AG04450 (cell line): ENCODE results near the gene UTP14C. TPM values are rescaled to one million over a fixed set of nuclear protein-coding genes. Genes with fewer than 3 reads are reported as not detected.
A peak's percentile ranks its signal among the peaks of the same experiment; 100 is the strongest.

Experiments used
- CTCF ChIA-PET: fragments of 300-600, 350-600 bp; formaldehyde crosslinking; extraction: SDS; loops from one replicate; lab custom pipeline; 2022; ENCODE audit warnings: antibody characterized with exemption, inconsistent platforms; lab: Charles Lee
- POLR2A ChIA-PET: fragments of 350-600 bp; formaldehyde crosslinking; extraction: SDS; loops from one replicate; lab custom pipeline; 2021; ENCODE audit warnings: antibody characterized with exemption, inconsistent platforms; lab: Yijun Ruan, JAX
- DNase-seq: peaks from one replicate; pipeline ENCODE4 v3.0.0-alpha.2; 2011; ENCODE audit warnings: low read depth, low spot score
- H3K27ac ChIP-seq: one replicate; pipeline ENCODE4 v1.5.1; 2012; ENCODE audit warnings: low read depth, low read length, control low read depth
- H3K27me3 ChIP-seq: one replicate; pipeline ENCODE4 v1.6.0; 2012; ENCODE audit warnings: low read length; ENCODE audit not compliant: control insufficient read depth, insufficient read depth
- H3K4me3 ChIP-seq: 2 replicates; pipeline ENCODE4 v1.5.1; 2011; ENCODE audit warnings: mild to moderate bottlenecking, low read depth, low read length, control low read depth
- H3K9me3 ChIP-seq: 2 replicates; pipeline ENCODE4 v1.5.1; 2012; ENCODE audit warnings: low read length; ENCODE audit not compliant: control insufficient read depth, insufficient read depth
- CTCF ChIP-seq: IDR thresholded peaks from 2 replicates; pipeline ENCODE4 v1.5.1; 2011; ENCODE audit warnings: low read depth, low read length, control low read depth, inconsistent platforms
- polyA plus RNA-seq: library from polyadenylated mRNA; depleted of rRNA; stranded (reverse); fragments of >200 nt; gene quantifications from 2 replicates; pipeline ENCODE4 v1.2.3, GENCODE V29; 2011

The UTP14C gene
- polyA plus RNA-seq, 1 experiment = 18.0 TPM

DNA sequence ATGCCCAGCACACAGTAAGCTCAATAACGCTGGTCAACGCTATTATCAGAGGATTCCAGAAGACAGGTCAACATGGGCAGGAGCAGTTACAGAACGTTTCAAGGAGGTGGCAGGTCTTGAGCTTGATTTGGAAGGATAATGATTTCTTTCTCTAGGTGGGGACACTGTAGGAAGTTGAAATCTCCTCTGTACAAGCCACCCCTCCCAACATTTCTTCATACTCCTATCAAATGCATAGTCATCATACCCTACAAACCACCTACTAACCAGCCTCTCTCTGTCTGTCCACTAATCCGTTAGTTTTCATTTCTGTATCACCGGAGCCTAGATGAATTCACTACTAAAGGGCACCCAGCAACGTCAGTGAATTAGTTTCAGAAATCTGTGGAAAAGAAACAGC is 14.5 kb upstream of the UTP14C start:
- Histone ChIP-seq H3K9me3 (peaks cover 3% of the 10 kb centered on the region; the same call in 1 of the 2 replicates), H3K4me3 (no peak overlapping the region), H3K27me3 (peaks cover 20% of the 10 kb centered on the region), H3K27ac (no peak overlapping the region)
- no peak for DNase-seq
- CTCF ChIA-PET = interaction anchor here (1.6 kb wide), 1 partner anchor 9 kb away, joined by 5 read pairs; no protein-coding TSS in a partner anchor
- TF ChIP-seq CTCF = no peak
- POLR2A ChIA-PET = no interaction called here

GRCh38 chr13:52010890-52011631 is 13.4 kb upstream of the UTP14C start, which contains the start of gene ATP7B:
TSS of gene ATP7B (minus strand) at chr13:52011450. CDS start at chr13:52011337, 113 bp downstream.
- ChIA-PET POLR2A (no interaction called here), CTCF (no interaction called here)
- peak; percentile 25; the same call in 1 of the 2 replicates for TF ChIP-seq CTCF
- peaks cover 3% of the 10 kb centered on the region; the same call in 1 of the 2 replicates for H3K9me3 ChIP-seq
- peaks cover 20% of the 10 kb centered on the region for H3K27me3 ChIP-seq
- DNase-seq = no peak
- H3K27ac ChIP-seq = peak within 1 kb of the TSS; percentile 31
- peak within 1 kb of the TSS; percentile 98 for H3K4me3 ChIP-seq

DNA sequence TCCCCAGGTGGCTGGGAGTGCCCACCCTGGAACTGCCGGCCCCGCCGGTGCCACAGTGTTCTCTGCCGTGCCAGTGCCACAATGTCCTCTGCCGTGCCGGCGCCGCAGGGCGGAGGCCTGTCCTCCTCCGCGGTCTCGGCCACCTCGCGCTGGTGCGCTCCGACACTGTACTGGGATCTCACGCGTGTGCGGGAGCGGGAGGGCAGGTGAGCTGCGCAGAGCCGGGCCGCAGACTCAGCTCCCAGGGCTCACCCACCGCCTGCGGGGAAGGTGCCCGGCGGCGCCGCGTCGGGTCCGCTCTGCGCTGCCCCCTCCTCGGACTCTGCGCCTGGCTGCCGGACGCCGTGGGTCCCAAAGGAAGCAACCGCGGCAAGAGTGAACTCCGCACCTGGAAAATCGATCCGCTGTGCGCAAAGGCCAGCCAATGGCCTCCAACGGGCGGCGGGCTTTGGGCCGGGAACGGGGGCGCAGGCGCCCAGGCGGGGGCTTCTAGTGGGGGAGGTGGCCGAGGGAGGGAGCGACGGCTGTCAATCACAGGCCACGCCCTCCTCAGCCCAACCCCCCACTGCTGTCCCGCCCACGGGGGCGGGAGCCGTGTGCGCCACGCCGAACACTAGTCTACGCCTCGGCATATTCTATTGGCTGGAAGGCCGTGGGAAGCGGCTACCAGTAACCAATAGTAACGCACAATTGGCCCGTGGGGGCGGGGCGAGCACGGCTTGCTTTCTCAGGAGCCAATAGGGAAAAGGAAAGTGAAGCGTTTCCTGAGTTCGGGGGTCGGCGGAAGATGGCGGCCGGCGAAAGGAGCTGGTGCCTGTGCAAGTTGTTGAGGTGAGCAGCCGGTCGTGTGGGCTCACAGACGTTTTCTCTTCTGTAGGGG is 12.6 kb upstream of the UTP14C start, which contains the start of gene ALG11:
Gene ALG11 (plus strand): TSS at position 767 of the 880 bp plus-strand sequence. CDS start 21 bp downstream, at position 788.
- peak; percentile 93 for DNase-seq
- CTCF ChIA-PET = interaction anchor here (0.8 to 2.6 kb wide), 4 partner anchors 11 to 726 kb away, joined by 3 to 11 read pairs (median 10); partner anchors contain the start of gene VPS36
- POLR2A ChIA-PET = interaction anchor here (0.6 kb wide), 1 partner anchor 641 kb away, joined by 3 read pairs; the partner anchor contains the start of gene SUGT1
- Histone ChIP-seq H3K4me3 (peak within 1 kb of the TSS; percentile 98), H3K9me3 (peaks cover 3% of the 10 kb centered on the region; the same call in 1 of the 2 replicates), H3K27ac (peak within 1 kb of the TSS; percentile 31), H3K27me3 (peaks cover 18% of the 10 kb centered on the region)
- no peak for TF ChIP-seq CTCF

DNA sequence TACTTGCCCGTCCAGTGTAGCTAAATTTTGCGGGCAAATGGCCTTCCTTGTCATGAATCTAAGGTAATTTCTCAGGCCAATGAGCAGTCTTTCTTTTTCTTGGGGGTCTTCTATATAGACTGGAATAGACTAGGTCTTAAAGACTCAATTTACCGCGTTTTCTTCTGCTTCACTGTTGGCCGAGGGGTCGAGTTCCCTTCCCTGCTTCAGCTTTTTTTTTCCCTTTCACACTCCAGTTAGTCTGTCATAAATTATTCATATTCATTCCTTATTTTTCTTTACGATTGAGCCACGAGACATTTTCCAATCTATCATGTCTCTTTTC is 12.0 kb upstream of the UTP14C start:
- Histone ChIP-seq H3K9me3 (peaks cover 3% of the 10 kb centered on the region; the same call in 1 of the 2 replicates), H3K27me3 (peaks cover 17% of the 10 kb centered on the region), H3K4me3 (peak overlapping the region; percentile 98), H3K27ac (peak overlapping the region; percentile 31)
- CTCF ChIA-PET = interaction anchor here (0.8 to 2.6 kb wide), 4 partner anchors 11 to 726 kb away, joined by 3 to 11 read pairs (median 10); partner anchors contain the start of gene VPS36
- DNase-seq = no peak
- POLR2A ChIA-PET = interaction anchor here (0.6 kb wide), 1 partner anchor 640 kb away, joined by 3 read pairs; the partner anchor contains the start of gene SUGT1
- no peak for TF ChIP-seq CTCF
